Lower leg skin (tissue), 3 donors: Measurements from ENCODE around the gene TMEM63A.

Source experiments
- CTCF ChIP-seq, 3 donors: fragments of 450-650 bp; IDR thresholded peaks; one replicate each; pipeline ENCODE4 v1.5.1; 2016; ENCODE audit warnings: antibody characterized with exemption in 3 of 3, mild to moderate bottlenecking in 3 of 3, moderate library complexity in 2 of 3
- POLR2A ChIP-seq, 2 donors: fragments of 450-650 bp; IDR thresholded peaks; one replicate each; pipeline ENCODE4 v1.6.1; 2016 to 2017; ENCODE audit warnings: antibody characterized with exemption in 2 of 2, mild to moderate bottlenecking in 1 of 2, moderate library complexity in 1 of 2

GRCh38 chr1:225873281-225873850 is 8.8 kb downstream of the TMEM63A start:
- no peak for TF ChIP-seq CTCF (IDR thresholded peaks at IDR 0.05)
- TF ChIP-seq POLR2A (IDR thresholded peaks at IDR 0.05): no peak
